Gastroesophageal sphincter (tissue), 3 donors: ENCODE data around the gene ANKDD1B.

Experiments
- EP300 ChIP-seq: sonication (generic); formaldehyde crosslinking; IDR thresholded peaks from one replicate; pipeline ENCODE4 v1.6.1; 2017; ENCODE audit warnings: antibody characterized with exemption, mild to moderate bottlenecking
- POLR2A ChIP-seq, 2 donors: fragments of 450-650 bp; IDR thresholded peaks; one replicate each; pipeline ENCODE4 v1.6.1; 2017; ENCODE audit warnings: antibody characterized with exemption in 2 of 2, mild to moderate bottlenecking in 2 of 2, moderate library complexity in 1 of 2
- POLR2AphosphoS5 ChIP-seq: sonication (generic); formaldehyde crosslinking; IDR thresholded peaks from one replicate; pipeline ENCODE4 v1.6.1; 2017; ENCODE audit warnings: antibody characterized with exemption
- TF ChIP-seq, protein P1 (sequence below), 4 experiments: fragments of 200-600 bp in 2 of 4; fragments of 450-650 bp in 2 of 4; sonication (generic) in 1 of 4; IDR thresholded peaks; one replicate each; pipeline ENCODE4 v1.5.1; 2017 to 2019; ENCODE audit warnings: antibody characterized with exemption in 4 of 4, mild to moderate bottlenecking in 2 of 4, moderate library complexity in 2 of 4

DNA sequence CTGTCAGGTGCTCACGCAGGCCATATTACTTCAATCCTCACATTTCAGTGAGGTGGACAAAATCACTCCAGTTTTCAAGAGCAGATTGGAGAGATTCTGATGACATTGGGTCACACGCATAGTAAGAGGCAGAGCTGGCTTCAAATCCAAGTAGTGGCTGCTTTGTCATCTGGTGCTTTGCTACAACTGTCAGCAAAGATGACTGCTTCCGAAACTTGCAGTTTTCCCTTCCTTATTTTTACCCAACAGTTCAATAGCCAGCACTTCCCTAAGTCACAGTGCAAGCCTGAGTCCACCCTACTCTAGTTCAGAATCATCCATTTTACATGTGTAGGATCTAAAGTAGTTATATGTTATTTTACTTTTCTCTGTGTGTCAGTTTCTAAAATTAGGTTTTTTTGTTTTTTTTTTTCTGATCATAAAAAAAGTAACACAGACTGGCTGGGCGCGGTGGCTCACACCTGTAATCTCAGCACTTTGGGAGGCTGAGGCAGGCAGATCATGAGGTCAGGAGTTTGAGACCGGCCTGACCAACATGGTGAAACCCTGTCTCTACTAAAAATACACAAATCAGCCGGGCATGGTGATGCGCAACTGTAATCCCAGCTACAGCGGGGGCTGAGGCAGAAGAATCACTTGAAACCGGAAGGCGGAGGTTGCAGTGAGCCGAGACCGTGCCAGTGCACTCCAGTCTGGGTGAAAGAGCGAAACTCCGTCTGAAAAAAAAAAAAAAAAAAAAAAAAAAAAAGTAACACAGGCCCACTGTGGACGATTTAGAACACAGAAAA lies 49.6 kb downstream of the ANKDD1B start:
- TF ChIP-seq POLR2A (IDR thresholded peaks at IDR 0.05) (no peak), POLR2AphosphoS5 (no peak), EP300 (no peak)
- TF ChIP-seq, protein P1, sequence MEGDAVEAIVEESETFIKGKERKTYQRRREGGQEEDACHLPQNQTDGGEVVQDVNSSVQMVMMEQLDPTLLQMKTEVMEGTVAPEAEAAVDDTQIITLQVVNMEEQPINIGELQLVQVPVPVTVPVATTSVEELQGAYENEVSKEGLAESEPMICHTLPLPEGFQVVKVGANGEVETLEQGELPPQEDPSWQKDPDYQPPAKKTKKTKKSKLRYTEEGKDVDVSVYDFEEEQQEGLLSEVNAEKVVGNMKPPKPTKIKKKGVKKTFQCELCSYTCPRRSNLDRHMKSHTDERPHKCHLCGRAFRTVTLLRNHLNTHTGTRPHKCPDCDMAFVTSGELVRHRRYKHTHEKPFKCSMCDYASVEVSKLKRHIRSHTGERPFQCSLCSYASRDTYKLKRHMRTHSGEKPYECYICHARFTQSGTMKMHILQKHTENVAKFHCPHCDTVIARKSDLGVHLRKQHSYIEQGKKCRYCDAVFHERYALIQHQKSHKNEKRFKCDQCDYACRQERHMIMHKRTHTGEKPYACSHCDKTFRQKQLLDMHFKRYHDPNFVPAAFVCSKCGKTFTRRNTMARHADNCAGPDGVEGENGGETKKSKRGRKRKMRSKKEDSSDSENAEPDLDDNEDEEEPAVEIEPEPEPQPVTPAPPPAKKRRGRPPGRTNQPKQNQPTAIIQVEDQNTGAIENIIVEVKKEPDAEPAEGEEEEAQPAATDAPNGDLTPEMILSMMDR (IDR thresholded peaks at IDR 0.05) = no peak
